HG02763 (cell line): ENCODE results near the gene GNG11.
"Not testable (repeated sequence)": the region's sequence is repeated elsewhere in the genome, so short reads cannot be mapped to it uniquely, and the experiment has no call there.

Source experiments
- ATAC-seq: cut with Tn5 transposase; IDR thresholded peaks from one replicate; pipeline ENCODE4 v1.9.1; 2021; ENCODE audit warnings: mild to moderate bottlenecking, moderate library complexity; ENCODE audit not compliant: unreplicated experiment

Gene GNG11

GRCh38 chr7:93911242-93911641 is 10.3 kb upstream of the GNG11 start:
- ATAC-seq, result not testable (repeated sequence)

GRCh38 chr7:93911661-93912060 is 9.9 kb upstream of the GNG11 start:
- ATAC-seq, result not testable (repeated sequence)

GRCh38 chr7:93913197-93913596 is 8.3 kb upstream of the GNG11 start:
- no peak for ATAC-seq

- ATAC-seq, result no peak
Observed at GRCh38 chr7:93914581-93915066, 6.9 kb upstream of the GNG11 start.

GRCh38 chr7:93915206-93915842 is 6.2 kb upstream of the GNG11 start:
- not testable (repeated sequence) for ATAC-seq

GRCh38 chr7:93915888-93916287 is 5.6 kb upstream of the GNG11 start:
- peak; percentile 57 for ATAC-seq

- not testable (repeated sequence) for ATAC-seq
Observed at GRCh38 chr7:93916315-93916714, 5.2 kb upstream of the GNG11 start.

GRCh38 chr7:93920496-93921182 is 896 bp upstream of the GNG11 start:
- no peak for ATAC-seq

- no peak for ATAC-seq
Observed at GRCh38 chr7:93921186-93921585, 349 bp upstream of the GNG11 start.

- ATAC-seq, result no peak
Observed at GRCh38 chr7:93923296-93923695, 1.8 kb downstream of the GNG11 start.

GRCh38 chr7:93923942-93924341 is 2.4 kb downstream of the GNG11 start:
- no peak for ATAC-seq

GRCh38 chr7:93926800-93927199 is 5.3 kb downstream of the GNG11 start:
- ATAC-seq, result no peak

- ATAC-seq, result no peak
Observed at GRCh38 chr7:93927585-93927984, 6.0 kb downstream of the GNG11 start.

GRCh38 chr7:93931655-93932054 is 10.1 kb downstream of the GNG11 start:
- no peak for ATAC-seq

GRCh38 chr7:93933156-93933555 is 11.6 kb downstream of the GNG11 start:
- ATAC-seq, result no peak

- ATAC-seq, result no peak
Observed at GRCh38 chr7:93935102-93935501, 13.6 kb downstream of the GNG11 start.

GRCh38 chr7:93937818-93938217 is 16.3 kb downstream of the GNG11 start:
- ATAC-seq, result no peak

GRCh38 chr7:93938293-93938692 is 16.8 kb downstream of the GNG11 start:
- ATAC-seq, result no peak

- ATAC-seq, result no peak
Observed at GRCh38 chr7:93941945-93942344, 20.4 kb downstream of the GNG11 start.

GRCh38 chr7:93943816-93944540 is 22.4 kb downstream of the GNG11 start:
- no peak for ATAC-seq

GRCh38 chr7:93944673-93945072 is 23.1 kb downstream of the GNG11 start:
- no peak for ATAC-seq

- no peak for ATAC-seq
Observed at GRCh38 chr7:93945083-93945482, 23.5 kb downstream of the GNG11 start.
